ENCODE data around the gene GABBR2. TPM values are rescaled to one million over a fixed set of nuclear protein-coding genes. Genes with fewer than 3 reads are reported as not detected.
"Not testable (repeated sequence)": the region's sequence is repeated elsewhere in the genome, so short reads cannot be mapped to it uniquely, and the experiment has no call there.

The GABBR2 gene
- total RNA-seq, 4 donors from 2014 or later: under 0.01 to 0.62 TPM; not detected in 2

- TF ChIP-seq, protein P1, sequence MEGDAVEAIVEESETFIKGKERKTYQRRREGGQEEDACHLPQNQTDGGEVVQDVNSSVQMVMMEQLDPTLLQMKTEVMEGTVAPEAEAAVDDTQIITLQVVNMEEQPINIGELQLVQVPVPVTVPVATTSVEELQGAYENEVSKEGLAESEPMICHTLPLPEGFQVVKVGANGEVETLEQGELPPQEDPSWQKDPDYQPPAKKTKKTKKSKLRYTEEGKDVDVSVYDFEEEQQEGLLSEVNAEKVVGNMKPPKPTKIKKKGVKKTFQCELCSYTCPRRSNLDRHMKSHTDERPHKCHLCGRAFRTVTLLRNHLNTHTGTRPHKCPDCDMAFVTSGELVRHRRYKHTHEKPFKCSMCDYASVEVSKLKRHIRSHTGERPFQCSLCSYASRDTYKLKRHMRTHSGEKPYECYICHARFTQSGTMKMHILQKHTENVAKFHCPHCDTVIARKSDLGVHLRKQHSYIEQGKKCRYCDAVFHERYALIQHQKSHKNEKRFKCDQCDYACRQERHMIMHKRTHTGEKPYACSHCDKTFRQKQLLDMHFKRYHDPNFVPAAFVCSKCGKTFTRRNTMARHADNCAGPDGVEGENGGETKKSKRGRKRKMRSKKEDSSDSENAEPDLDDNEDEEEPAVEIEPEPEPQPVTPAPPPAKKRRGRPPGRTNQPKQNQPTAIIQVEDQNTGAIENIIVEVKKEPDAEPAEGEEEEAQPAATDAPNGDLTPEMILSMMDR (IDR thresholded peaks at IDR 0.05): no peak
- no peak for TF ChIP-seq POLR2A (IDR thresholded peaks at IDR 0.05)
- no peak overlapping the region for H3K4me3 ChIP-seq
- H3K9me3 ChIP-seq: no peaks in the 10 kb centered on the region
- H3K4me1 ChIP-seq: no peaks in the 10 kb centered on the region
- intact Hi-C loops (cut with DNase I; ENCODE audit: low total_unique reads): no loop called here
- H3K36me3 ChIP-seq: no peaks in the 10 kb centered on the region
- no peak for DNase-seq
- no peaks in the 10 kb centered on the region for H3K27me3 ChIP-seq
- no peak overlapping the region for H3K27ac ChIP-seq
Measured at GRCh38 chr9:98514841-98515240, 193.9 kb downstream of the GABBR2 start.

DNA sequence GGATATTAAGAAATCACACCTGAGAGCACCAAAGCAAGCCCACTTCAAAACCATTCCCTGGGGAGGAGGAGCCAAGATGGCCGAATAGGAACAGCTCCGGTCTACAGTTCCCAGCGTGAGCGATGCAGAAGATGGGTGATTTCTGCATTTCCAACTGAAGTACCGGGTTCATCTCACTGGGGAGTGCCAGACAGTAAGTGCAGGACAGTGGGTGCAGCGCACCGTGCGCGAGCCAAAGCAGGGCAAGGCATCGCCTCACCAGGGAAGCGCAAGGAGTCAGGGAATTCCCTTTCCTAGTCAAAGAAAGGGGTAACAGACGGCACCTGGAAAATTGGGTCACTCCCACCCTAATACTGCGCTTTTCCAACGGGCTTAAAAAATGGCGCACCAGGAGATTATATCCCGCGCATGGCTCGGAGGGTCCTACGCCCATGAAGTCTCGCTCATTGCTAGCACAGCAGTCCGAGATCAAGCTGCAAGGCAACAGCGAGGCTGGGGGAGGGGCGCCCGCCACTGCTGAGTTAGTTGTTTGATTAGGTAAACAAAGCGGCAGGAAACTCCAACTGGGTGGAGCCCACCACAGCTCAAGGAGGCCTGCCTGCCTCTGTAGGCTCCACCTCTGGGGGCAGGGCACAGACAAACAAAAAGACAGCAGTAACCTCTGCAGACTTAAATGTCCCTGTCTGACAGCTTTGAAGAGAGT is 200.4 kb downstream of the GABBR2 start:
- H3K36me3 ChIP-seq; H3K27ac ChIP-seq; H3K9me3 ChIP-seq; intact Hi-C loops (cut with DNase I; ENCODE audit: low total_unique reads); H3K4me3 ChIP-seq; H3K4me1 ChIP-seq; DNase-seq; H3K27me3 ChIP-seq: not testable (repeated sequence)

DNA sequence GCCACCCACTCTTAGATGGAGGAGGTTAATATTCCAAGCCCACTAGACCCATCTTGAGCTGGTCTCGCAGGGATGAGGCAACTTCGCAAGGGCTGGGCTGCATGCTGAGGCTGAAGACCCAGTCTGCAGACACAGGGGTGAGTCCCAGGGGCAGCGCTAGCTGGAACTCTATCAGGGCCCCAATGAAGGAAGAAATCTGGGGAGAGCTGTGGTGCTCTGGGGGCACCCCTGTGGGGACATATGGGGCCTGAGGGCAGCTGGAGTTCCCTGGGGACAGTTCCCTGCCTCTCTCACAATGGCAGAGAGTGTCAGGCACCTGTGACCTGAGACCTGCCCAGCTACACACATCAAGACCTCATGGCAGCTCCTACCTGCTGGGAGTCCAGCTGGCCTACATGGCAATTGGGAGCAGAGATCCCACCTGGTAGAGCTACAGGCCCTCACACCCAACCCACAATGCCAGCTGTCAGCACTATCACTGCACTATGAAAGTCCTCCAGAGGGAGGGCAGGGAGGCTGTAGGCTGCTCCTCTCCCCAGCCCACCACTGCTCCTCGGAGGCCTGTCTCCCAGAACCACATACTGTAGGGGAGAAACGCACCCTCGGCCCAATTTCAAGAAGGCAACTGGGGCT is 202.2 kb downstream of the GABBR2 start:
- TF ChIP-seq POLR2A (IDR thresholded peaks at IDR 0.05): no peak
- TF ChIP-seq, protein P1 (IDR thresholded peaks at IDR 0.05): no peak

DNA sequence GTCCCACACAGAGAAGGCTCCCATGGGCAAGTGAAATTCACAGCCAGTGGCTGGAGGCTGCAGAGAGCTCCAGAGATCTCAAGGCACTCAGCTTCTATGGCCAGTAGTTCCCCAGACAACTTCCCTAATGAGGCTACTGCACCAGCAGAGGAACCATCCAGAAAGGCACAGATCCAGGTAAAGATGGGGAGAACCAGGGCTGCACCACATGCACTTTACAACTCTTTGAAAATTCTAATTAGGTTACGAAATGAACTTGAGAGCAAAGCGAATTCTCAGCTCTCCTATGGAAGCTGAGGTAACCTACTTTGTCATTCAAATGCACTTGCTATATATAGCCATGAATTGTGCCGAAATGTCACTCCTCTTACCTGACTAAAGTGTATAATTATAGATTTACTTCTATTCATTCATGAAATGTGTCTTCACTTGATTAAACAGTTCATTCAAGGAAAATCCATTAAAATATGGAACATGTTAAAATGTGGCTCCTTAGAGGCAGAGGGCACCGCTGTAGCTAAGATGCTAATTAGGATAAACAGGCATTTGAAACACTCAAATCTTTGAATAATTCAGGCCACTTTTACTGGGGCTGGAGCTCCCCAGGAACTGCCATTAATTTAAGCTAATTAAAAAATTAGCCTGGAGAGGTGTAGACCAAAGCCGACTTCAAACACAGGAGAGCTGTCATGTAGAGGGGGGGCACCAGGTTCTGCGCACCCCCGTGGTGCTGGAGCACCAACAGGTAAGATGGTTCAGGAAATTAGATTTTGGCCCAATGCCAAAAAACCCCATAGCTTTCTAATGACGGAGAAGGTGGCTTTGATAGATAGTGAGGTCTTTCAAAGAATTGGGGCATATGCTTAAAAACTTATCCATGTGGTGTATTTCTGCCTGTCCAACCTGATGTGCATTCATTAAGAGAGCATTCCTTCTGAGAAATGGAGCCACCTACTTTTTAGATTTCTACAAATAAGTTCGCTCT is 204.1 kb downstream of the GABBR2 start:
- no peak overlapping the region for H3K4me3 ChIP-seq
- H3K9me3 ChIP-seq: no peaks in the 10 kb centered on the region
- TF ChIP-seq, protein P1 (IDR thresholded peaks at IDR 0.05): no peak
- no peak for TF ChIP-seq POLR2A (IDR thresholded peaks at IDR 0.05)
- no peaks in the 10 kb centered on the region for H3K4me1 ChIP-seq
- intact Hi-C loops (cut with DNase I; ENCODE audit: low total_unique reads): no loop called here
- H3K27ac ChIP-seq: no peak overlapping the region
- no peaks in the 10 kb centered on the region for H3K36me3 ChIP-seq
- no peaks in the 10 kb centered on the region for H3K27me3 ChIP-seq
- no peak for DNase-seq

More for the DNA sequence above, 202.2 kb downstream of the GABBR2 start:
- Histone ChIP-seq H3K9me3 (no peaks in the 10 kb centered on the region), H3K4me3 (no peak overlapping the region), H3K27ac (no peak overlapping the region), H3K4me1 (no peaks in the 10 kb centered on the region), H3K36me3 (no peaks in the 10 kb centered on the region), H3K27me3 (no peaks in the 10 kb centered on the region)
- intact Hi-C loops (cut with DNase I; ENCODE audit: low total_unique reads): no loop called here
- no peak for DNase-seq

DNA sequence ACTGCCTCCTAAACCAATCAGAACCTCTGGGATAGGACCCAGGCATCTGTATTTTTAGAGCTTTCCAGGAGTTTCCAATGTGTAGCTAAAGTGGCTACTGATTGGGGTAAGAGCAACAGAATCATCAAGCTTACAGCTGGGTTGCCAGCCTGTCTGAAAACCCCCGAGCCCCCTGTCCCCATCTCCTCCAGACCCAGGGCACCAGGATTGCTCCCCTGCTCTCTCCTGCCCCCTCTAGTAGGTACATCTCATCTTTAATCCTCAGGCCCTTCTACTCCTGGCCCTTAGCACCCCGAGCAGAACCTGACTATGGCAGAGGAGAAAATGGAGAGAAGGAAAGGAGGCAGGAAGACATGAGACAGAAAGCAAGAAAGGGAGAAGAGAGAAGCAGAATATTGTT is 204.9 kb downstream of the GABBR2 start:
- intact Hi-C loops (cut with DNase I; ENCODE audit: low total_unique reads): no loop called here

More for the DNA sequence above, 204.9 kb downstream of the GABBR2 start:
- Histone ChIP-seq H3K4me3 (no peak overlapping the region), H3K36me3 (no peaks in the 10 kb centered on the region), H3K27ac (no peak overlapping the region), H3K4me1 (no peaks in the 10 kb centered on the region), H3K27me3 (no peaks in the 10 kb centered on the region), H3K9me3 (no peaks in the 10 kb centered on the region)
- no peak for TF ChIP-seq POLR2A (IDR thresholded peaks at IDR 0.05)
- TF ChIP-seq, protein P1 (IDR thresholded peaks at IDR 0.05): no peak
- no peak for DNase-seq

Data from uterus (tissue), 4 donors.